ENCODE measurements around the gene OSBPL1A.

Gene OSBPL1A

DNA sequence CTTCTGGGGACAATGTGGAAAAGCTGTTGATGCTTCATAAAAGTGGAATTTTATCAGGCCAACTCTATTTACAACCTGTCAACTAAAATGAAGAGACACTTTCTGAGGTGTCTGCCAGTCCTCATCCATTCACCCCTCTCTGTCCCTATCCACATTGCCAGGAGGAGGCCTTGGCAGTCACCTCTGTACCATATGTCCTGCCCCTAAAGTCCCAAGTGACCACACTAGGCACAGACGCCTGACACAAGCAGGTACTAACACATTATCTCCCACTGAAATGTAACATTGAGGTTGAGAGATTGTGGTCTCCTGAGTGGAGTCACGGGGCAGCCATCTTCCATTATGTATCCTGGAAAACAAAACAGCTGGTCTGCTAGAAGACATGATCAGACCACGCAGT is 71.4 kb downstream of the OSBPL1A start:
- no peak for FAIRE-seq

GRCh38 chr18:24322584-24323136 is 75.0 kb downstream of the OSBPL1A start:
- no peak for FAIRE-seq

GRCh38 chr18:24321071-24321470 is 76.6 kb downstream of the OSBPL1A start:
- no peak for FAIRE-seq

- FAIRE-seq, result no peak
These were observed 77.9 kb downstream of the OSBPL1A start for GRCh38 chr18:24319757-24320156.

GRCh38 chr18:24317370-24317769 is 80.3 kb downstream of the OSBPL1A start:
- no peak for FAIRE-seq

DNA sequence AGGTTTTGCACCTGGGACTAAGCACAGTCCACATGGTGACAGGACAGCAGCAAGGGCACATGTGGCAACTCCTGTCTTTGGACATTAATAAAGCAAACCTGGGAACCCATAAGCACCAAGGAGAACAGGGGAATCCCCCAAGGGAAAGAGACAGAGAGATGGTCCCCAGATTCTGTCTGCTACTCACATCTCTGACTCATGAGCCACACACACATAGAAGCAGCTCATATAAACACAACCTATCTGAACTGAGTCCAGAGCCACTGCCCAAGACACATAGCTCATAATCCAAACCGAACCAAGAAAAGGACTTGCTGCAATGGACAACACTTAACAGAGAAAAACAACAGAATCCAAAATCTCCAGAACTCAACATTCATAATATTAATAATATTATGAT is 82.5 kb downstream of the OSBPL1A start:
- FAIRE-seq, result no peak

DNA sequence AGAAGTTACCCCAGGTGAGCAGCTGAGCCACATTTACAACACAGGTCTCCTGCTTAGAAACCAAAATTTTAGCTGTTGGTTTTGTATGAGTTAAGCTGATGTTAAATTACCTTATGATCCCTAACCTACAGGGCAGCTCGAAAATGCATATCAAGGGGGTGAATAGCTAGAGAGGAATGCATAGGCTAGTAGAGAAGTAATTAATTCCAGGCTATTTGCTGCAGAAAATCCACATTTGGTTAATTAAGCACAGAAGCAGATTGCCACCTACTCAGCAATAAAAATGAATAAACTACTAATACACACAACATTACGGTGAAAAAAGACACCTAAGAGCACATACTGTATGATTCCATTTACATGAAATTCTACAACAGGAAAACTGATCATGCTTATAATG is 91.4 kb downstream of the OSBPL1A start:
- no peak for FAIRE-seq

DNA sequence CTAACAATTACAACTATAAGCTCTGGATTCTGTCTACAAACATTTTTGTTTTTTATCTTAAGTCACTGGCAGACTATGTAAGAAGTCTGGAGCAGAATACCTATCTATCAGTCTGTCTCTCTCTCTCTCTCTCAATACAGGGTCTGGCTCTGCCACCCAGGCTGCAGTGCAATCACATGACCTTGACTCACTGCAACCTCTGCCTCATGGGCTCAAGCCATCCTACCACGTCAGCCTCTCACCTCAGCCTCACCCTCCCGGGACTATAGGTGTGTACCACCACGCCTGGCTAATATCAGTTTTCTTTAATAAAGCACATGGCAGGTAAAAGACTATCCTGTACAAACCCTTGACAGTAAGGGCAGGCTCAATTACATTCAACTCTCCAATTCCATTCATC is 96.9 kb downstream of the OSBPL1A start:
- FAIRE-seq, result no peak

DNA sequence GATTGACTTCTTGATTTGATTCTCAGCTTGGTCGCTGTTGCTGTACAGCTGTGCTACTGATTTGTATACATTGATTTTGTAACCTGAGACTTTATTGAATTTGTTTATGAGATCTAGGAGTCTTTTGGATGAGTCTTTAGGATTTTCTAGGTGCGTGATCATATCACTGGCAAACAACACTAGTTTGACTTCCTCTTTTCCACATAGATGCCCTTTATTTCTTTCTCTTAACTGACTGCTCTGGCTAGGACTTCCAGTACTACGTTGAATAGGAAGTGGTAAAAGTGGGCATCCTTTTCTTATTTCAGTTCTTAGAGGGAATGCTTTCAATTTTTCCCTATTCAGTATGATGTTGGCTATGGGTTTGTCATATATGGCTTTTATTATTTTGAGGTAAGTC is 101.3 kb downstream of the OSBPL1A start:
- FAIRE-seq, result no peak

GRCh38 chr18:24293254-24293653 is 104.4 kb downstream of the OSBPL1A start:
- no peak for FAIRE-seq

- no peak for FAIRE-seq
These were observed 119.0 kb downstream of the OSBPL1A start for GRCh38 chr18:24278591-24278990.

DNA sequence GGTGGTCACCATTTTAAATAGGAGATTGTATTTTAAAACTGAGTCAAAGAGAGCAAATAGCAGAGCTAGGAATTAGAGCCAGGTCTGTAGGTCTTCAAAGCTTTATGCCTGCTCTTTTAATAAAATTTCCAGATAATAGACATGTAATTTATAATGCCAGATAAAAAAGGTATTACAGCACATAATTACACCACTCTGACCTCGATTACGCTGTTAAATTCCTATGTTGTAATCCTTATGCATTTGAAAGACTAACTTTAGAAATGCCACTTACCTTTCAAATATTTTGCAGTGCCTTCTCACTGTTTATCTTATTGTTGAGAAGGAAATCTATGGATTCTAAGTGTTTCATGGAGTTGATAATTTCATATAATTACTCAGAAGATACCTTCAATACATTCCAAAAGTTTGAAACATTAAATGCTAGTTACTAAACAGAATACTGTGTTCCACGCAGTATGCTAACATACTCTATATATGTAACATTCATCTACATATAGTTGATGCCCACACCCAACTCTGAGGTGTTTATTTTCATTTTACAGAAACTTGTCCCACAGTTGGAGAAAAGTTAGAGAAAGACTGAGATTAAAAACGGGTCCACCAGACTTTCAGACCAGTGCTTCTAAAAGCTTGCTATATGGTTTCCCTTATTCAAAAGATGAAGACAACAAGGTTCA is 120.0 kb downstream of the OSBPL1A start:
- FAIRE-seq, result no peak

DNA sequence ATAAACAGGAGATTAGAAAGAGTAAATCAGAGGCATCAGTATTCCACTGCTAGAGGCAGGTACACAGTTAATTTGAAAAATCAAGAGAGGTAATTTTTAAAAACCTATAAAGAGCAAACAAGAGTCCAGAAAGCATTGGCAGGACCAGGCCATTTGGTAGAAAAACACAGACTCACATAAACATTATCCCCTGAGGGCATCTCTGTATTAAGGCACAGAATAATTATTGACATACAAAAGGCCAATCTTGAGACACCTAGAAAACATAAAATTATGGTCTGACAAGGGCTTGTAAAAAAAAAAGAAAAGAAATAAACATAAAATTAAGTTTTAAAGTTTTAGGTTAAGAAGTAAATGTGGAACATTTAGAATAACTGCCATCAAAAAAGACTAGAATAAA is 120.6 kb downstream of the OSBPL1A start:
- FAIRE-seq, result no peak

- FAIRE-seq, result no peak
These were observed 122.8 kb downstream of the OSBPL1A start for GRCh38 chr18:24274837-24275236.

GRCh38 chr18:24273596-24273995 is 124.0 kb downstream of the OSBPL1A start:
- FAIRE-seq, result no peak

DNA sequence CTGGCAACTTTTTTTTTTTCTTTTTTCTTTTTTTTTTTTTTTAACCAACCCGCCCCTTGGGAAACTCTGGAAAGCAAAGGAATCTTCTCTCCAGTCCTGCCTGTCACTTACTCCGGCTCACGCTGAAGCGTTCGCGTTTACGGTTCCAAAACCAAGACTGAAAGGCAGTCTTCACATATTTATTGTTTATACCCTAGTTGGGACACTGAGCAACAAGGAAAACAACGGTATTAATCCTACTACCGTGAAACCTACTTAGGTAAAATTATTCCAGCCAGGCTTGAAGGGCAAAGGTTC is 125.4 kb downstream of the OSBPL1A start:
- peak; percentile 34 for FAIRE-seq

DNA sequence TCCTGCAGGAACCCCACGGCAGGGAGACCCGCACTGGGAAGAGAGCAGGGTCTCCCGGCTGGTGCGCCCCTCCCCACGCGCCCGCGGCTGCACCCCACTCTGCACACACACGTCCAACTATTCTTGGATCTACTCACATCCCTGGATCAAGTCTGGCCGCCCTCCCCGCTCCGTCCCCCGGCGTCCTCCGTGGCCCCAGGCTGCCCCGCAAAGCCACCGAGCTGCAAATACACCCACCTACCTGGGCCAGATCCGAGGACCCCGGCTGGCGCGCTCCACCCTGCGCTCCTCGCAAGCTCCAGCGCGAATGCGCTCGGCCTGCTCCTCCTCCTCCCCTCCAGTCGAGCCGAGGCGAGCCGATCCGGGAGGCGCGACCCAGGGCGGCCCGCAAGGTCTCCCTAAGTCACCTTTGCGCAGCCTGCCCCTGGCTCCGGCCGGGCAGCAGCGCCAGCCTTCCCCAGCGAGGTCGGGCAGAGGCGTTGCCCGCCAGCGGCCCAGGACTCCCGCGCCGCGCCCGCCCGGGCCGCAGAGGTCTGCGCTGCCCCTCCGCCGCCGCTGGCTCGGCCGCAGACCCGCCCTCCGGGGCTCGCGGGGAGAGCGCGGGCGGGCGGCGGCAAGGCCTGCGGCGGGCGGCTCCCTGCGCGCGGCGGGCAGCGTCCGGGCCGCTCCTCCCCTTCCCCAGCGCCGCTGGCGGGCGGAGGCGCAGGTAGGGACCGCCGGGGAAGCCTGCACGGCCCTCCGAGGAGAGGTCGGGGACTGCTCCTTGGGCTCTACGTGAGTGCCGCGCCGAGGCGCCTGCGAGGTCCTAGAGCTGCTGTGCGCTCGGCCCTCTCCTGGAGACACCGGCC is 126.0 kb downstream of the OSBPL1A start:
- no peak for FAIRE-seq

GRCh38 chr18:24270937-24271380 is 126.7 kb downstream of the OSBPL1A start:
- FAIRE-seq, result no peak

DNA sequence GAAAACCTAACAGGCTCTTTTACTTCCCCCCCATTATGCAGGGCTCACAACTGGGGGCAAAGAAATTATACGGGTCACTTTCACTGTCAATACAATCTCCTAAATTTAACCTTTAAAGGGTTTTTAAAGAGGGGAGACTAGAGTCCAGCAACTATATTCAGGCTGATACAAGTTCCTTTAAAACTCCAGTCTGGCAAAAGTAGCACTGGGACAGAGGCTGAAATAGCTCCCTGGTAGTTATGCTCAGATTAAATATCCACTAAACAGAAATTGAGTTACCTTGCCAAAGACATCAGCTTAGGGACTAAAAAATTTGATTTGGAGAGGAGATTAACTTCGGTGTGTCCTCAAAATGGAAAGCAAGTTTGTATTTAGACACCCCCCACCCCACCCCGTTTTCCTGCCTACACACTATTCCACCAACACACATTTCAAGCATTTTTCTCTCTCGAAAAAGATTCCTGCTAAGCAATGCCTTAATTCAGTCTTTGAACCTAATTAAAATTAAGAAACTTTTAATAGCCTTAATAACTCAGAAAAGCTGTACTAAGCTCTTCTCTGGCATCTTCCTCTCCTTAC is 127.2 kb downstream of the OSBPL1A start:
- no peak for FAIRE-seq

DNA sequence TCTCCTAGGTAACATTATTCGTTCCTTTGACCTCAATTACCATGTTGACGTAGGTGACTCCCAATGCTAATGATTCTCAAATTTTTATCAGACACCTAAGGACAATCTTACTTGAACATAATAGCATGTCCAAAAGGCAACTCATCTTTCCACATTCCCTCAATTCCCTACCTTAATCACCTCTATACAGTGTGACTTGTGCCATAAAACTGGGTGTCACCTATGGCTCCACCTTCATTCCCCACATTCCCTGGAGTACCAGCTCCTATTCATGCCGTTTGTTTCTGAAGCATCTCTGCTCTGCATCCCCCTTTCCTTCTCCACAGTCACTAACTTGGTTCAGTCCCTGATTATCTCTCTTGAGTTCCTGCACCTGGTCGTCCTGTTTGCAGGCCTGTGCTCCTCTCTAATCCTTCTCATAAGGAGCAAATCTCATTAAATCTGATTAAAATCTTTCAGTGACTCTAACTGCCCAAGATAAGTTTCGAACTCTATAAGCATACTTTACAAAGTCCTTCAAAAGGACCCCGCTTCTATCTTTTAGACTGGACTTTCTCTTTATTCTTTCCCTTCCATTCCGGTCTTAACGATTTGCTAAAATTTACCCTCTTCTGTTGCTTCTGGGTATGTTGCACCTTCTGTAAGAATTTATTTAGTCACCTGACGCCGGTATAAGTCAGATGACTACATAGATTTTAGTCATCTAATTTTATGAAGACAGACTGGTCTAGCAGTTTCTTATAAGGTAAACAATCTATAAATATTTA is 128.7 kb downstream of the OSBPL1A start:
- no peak for FAIRE-seq

- no peak for FAIRE-seq
These were observed 129.7 kb downstream of the OSBPL1A start for GRCh38 chr18:24267878-24268277.

DNA sequence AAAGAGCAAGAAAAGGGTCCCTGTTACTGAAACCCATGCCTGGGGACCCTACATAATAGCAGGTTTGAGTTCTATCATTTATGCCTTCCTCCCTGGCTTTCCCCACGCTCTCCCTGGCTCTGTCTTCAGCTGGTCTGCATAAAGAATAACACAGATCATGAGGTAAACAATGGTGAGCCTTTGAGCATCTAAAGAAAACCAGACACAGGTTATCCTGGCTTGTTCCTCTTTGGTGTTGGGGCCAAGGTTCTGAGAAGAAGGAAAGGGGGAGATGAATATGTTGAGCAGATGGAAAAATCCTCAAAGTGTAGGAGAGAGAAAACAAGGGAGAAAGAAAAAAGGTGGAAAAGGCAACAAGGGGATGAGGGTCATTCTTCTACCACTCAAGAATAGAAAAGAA is 131.5 kb downstream of the OSBPL1A start:
- FAIRE-seq, result no peak

DNA sequence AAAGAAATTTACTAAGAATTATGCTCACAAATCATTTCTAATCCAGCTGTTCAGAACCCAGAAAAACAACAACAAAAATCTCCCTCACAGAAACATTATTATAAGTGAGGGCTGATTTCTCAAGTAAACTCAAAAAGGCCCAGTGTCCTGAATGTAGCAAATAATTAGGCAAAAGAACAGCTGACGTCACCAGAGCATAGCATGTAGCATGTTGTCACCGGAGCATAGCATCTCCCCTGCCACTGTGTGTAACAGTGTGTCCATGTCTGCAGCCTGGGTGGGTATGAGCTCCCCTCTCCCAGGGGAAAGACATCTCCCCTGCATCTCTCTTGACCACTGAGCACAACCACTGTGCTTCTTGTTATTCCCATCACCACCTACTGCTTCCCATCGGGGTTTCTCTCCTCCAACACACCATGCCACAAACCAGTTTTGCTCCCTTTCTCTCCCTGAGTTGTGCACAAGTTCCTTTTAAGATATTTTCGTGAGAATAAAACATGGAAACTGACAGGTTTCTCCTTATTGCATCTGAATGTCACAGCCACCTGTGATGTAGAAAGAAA is 132.0 kb downstream of the OSBPL1A start:
- no peak for FAIRE-seq

All from TTC549 (cell line).